Neutrophil (primary cell): ENCODE data around the gene C7orf57.
"Not testable (repeated sequence)": the region's sequence is repeated elsewhere in the genome, so short reads cannot be mapped to it uniquely, and the experiment has no call there.

Experiments
- H3K27ac ChIP-seq: fragments of 200-600 bp; sonication (generic); 2 replicates; pipeline ENCODE4 v1.5.1; 2016; ENCODE audit warnings: mild to moderate bottlenecking, moderate library complexity
- H3K27me3 ChIP-seq: fragments of 200-600 bp; sonication (generic); 2 replicates; pipeline ENCODE4 v1.6.0; 2016; ENCODE audit warnings: mild to moderate bottlenecking
- H3K36me3 ChIP-seq: fragments of 200-600 bp; sonication (generic); 2 replicates; pipeline ENCODE4 v1.5.1; 2017
- H3K4me1 ChIP-seq, 2 experiments: fragments of 200-600 bp in 1 of 2; sonication (generic) in 1 of 2; 1 replicate in 1 of 2; 2 replicates in 1 of 2; pipeline versions ENCODE4 v1.5.1 to v1.6.1; 2013 to 2016; ENCODE audit warnings: low read depth in 1 of 2, low read length in 1 of 2, mild to moderate bottlenecking in 1 of 2, moderate library complexity in 1 of 2; ENCODE audit not compliant: control insufficient read depth in 1 of 2, insufficient read depth in 1 of 2
- H3K4me3 ChIP-seq, 2 experiments: fragments of 200-600 bp in 1 of 2; sonication (generic) in 1 of 2; 1 replicate in 1 of 2; 2 replicates in 1 of 2; pipeline ENCODE4 v1.5.1; 2013 to 2016; ENCODE audit warnings: low read depth in 1 of 2, low read length in 1 of 2, mild to moderate bottlenecking in 1 of 2, moderate library complexity in 1 of 2
- H3K9me3 ChIP-seq: fragments of 200-600 bp; sonication (generic); 2 replicates; pipeline ENCODE4 v1.5.1; 2016
- TF ChIP-seq, protein P1 (sequence below): fragments of 200-600 bp; sonication (generic); IDR thresholded peaks from 2 replicates; pipeline ENCODE4 v1.5.1; 2016; ENCODE audit warnings: antibody characterized with exemption

The C7orf57 gene

DNA sequence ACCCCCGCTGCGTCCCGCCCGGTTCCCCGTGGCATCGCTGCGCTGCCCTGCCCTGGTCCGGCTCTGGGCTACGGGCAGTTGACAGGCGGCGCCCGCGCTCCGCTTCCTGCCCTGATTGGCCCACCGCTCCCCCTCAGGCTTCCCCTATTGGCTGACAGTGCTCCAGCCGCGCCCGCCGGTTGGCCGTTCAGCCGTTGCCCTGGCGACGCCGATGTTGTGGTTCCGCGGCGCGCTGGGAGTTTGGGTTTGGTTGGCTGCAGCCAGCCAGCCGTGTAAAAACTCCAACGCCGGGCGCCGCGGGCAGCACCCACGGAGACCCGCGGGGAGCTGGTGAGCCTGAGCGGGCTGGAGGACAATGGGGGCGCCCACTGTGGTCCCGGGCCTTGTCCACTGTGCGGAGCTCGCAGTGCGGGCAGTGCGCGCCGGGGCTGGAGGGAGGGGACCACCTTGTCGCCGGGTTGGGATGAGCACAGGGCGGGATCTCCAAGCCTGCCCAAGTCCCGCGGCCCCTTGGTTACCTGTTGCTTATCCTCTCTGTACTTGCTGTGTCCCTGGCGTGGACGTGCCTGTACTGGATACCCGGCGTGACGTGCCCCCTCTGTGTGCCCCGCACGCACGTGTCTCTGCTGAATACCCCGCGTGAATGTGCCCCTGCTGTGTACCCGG lies at the start of gene C7orf57:
TSS of gene C7orf57 (plus strand) at position 243 of the 666 bp plus-strand sequence. CDS start 766 bp downstream, outside the sequence.
- Histone ChIP-seq H3K4me3 (peak within 1 kb of the TSS; percentile 49 to 65), H3K4me1 (peaks cover 9 to 14% of the 10 kb centered on the region in 2 experiments), H3K27ac (no peak within 1 kb of the TSS), H3K27me3 (peaks cover 89% of the 10 kb centered on the region), H3K36me3 (no peaks in the 10 kb centered on the region), H3K9me3 (no peaks in the 10 kb centered on the region)
- TF ChIP-seq, protein P1, sequence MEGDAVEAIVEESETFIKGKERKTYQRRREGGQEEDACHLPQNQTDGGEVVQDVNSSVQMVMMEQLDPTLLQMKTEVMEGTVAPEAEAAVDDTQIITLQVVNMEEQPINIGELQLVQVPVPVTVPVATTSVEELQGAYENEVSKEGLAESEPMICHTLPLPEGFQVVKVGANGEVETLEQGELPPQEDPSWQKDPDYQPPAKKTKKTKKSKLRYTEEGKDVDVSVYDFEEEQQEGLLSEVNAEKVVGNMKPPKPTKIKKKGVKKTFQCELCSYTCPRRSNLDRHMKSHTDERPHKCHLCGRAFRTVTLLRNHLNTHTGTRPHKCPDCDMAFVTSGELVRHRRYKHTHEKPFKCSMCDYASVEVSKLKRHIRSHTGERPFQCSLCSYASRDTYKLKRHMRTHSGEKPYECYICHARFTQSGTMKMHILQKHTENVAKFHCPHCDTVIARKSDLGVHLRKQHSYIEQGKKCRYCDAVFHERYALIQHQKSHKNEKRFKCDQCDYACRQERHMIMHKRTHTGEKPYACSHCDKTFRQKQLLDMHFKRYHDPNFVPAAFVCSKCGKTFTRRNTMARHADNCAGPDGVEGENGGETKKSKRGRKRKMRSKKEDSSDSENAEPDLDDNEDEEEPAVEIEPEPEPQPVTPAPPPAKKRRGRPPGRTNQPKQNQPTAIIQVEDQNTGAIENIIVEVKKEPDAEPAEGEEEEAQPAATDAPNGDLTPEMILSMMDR = peak; percentile 21

DNA sequence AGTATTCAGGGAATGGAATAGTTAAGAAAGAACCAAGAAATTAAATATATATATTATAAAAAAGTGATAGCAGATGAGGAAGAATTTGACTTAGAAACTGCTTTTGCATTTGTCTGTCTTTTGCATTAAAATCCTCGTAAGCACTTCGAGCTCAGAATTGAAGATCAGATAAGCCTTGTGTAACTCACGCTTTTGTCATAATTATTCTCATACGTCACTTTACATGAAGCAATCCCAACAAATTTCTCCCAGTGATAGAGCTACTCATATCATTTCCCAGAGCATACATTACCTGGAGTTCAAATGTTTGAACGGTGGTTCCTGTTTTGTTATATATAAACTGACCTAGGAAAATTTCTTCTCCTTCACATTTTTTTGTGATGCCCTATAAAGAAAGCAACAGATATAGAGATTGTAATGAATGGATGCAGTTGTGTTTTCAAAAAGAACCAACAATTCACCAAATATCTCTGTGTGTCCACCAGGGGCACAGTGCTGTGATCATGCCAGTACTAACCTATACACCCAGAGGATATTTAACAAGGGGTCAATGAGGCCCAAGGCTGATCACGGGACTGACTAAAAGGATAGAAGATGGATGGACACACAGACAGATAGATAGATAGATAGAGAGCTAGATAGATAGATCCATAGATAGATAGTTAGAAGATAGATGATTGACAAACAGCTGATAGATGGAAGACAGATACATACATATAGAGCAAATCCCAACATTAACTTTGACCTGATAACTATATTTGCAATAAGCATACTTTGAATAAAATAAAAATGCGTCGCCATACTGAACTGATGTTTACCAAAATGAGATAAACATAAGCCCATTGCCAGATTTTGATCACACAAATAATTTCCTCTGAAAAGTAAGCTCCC lies 46.6 kb upstream of the C7orf57 start:
- no peak overlapping the region for H3K27ac ChIP-seq
- H3K4me1 ChIP-seq = peaks cover 11 to 12% of the 10 kb centered on the region in 2 experiments
- H3K36me3 ChIP-seq = no peaks in the 10 kb centered on the region
- no peaks in the 10 kb centered on the region for H3K9me3 ChIP-seq
- TF ChIP-seq, protein P1 = no peak
- no peaks in the 10 kb centered on the region for H3K27me3 ChIP-seq
- no peak overlapping the region for H3K4me3 ChIP-seq

DNA sequence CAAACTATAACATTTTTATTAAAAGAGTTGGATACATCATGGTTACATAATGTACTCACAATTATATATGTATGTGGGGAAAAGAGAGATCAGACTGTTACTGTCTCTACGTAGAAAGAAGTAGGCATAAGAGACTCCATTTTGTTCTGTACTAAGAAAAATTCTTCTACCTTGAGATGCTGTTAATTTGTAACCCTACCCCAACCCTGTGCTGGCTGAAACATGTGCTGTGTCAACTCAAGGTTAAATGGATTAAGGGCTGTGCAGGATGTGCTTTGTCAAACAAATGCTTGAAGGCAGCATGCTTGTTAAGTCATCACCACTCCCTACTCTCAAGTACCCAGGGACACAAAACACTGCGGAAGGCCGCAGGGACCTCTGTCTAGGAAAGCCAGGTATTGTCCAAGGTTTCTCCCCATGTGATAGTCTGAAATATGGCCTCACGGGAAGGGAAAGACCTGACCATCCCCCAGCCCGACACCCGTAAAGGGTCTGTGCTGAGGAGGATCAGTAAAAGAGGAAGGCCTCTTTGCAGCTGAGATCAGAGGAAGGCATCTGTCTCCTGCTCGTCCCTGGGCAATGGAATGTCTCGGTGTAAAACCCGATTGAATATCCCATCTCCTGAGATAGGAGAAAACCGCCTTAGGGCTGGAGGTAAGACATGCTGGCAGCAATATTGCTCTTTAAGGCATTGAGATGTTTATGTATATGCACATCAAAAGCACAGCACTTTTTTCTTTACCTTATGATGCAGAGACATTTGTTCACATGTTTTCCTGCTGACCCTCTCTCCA lies 45.5 kb upstream of the C7orf57 start:
- H3K9me3 ChIP-seq, H3K27me3 ChIP-seq, H3K27ac ChIP-seq: not testable (repeated sequence)

DNA sequence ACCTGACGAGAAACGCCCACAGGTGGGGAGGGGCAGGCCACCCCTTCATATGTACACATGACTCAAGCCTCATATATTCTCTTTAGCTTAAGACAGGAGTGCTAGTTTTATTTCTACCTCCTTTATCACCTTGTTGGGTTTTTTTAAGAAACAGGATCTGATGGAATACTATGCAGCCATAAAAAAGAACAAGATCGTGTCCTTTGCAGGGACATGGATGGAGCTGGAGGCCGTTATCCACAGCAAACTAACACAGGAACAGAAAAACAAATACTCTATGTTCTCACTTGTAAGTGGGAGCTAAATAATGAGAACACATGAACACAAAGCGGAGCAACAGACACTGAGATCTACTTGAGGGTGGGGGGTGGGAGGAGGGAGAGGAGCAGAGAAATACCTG lies 44.8 kb upstream of the C7orf57 start:
- TF ChIP-seq, protein P1 = no peak

More for the DNA sequence above, 45.5 kb upstream of the C7orf57 start:
- H3K36me3 ChIP-seq, H3K4me3 ChIP-seq: not testable (repeated sequence)
- H3K4me1 ChIP-seq = peaks cover 11 to 12% of the 10 kb centered on the region in 2 experiments

DNA sequence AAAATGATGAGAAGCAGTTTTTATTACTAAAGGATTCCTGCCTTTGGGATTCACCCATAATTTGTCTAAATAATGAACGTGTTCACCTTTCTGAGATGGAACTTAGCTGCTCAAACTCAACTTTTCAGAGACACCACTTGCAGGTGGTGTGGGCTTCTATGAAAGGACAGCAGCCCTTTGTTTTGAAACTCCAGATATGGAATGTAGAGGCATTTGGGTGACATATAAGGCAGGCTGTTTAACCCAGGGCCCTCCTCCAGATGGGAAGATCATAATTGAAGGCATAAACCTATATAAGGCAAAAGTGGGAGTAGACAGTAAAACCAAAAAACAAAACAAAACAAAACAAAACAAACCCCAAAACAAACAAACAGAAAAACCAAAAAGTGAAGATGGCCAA lies 44.1 kb upstream of the C7orf57 start:
- H3K4me1 ChIP-seq = peaks cover 11 to 12% of the 10 kb centered on the region in 2 experiments
- TF ChIP-seq, protein P1 = no peak
- peak overlapping the region; percentile 69 to 72 for H3K4me3 ChIP-seq
- H3K36me3 ChIP-seq = no peaks in the 10 kb centered on the region
- no peaks in the 10 kb centered on the region for H3K9me3 ChIP-seq
- H3K27ac ChIP-seq = no peak overlapping the region
- no peaks in the 10 kb centered on the region for H3K27me3 ChIP-seq

More for the DNA sequence above, 44.8 kb upstream of the C7orf57 start:
- no peaks in the 10 kb centered on the region for H3K36me3 ChIP-seq
- peaks cover 11 to 12% of the 10 kb centered on the region in 2 experiments for H3K4me1 ChIP-seq
- H3K27me3 ChIP-seq = no peaks in the 10 kb centered on the region
- H3K27ac ChIP-seq = no peak overlapping the region
- no peak overlapping the region for H3K4me3 ChIP-seq
- H3K9me3 ChIP-seq = no peaks in the 10 kb centered on the region
